Karpas-422 (cell line): ENCODE results near the gene ACP2. TPM values are rescaled to one million over a fixed set of nuclear protein-coding genes. Genes with fewer than 3 reads are reported as not detected.
"Not testable (repeated sequence)": the region's sequence is repeated elsewhere in the genome, so short reads cannot be mapped to it uniquely, and the experiment has no call there.

Experiments used
- DNase-seq: peaks from one replicate; pipeline ENCODE4 v3.0.0-alpha.2; 2015
- H2AFZ ChIP-seq: fragments of 200-600 bp; sonication (generic); 2 replicates; pipeline ENCODE4 v1.6.1; 2014; ENCODE audit warnings: antibody characterized with exemption, low read length, mixed read lengths
- H3K27ac ChIP-seq: fragments of 200-600 bp; sonication (generic); 2 replicates; pipeline ENCODE4 v1.5.1; 2014; ENCODE audit warnings: mild to moderate bottlenecking, low read length, moderate library complexity
- H3K27me3 ChIP-seq: fragments of 200-600 bp; sonication (generic); 2 replicates; pipeline ENCODE4 v1.6.1; 2014; ENCODE audit warnings: low read length, mixed read lengths
- H3K36me3 ChIP-seq: fragments of 200-600 bp; sonication (generic); 2 replicates; pipeline ENCODE4 v1.6.1; 2014; ENCODE audit warnings: low read length, mixed read lengths; ENCODE audit not compliant: insufficient read depth
- H3K4me1 ChIP-seq: fragments of 200-600 bp; sonication (generic); 2 replicates; pipeline ENCODE4 v1.6.1; 2014; ENCODE audit warnings: mild to moderate bottlenecking, low read length, mixed read lengths
- H3K4me2 ChIP-seq: fragments of 200-600 bp; sonication (generic); 2 replicates; pipeline ENCODE4 v1.6.1; 2014; ENCODE audit warnings: low read length, low read depth, mild to moderate bottlenecking; ENCODE audit not compliant: poor library complexity, severe bottlenecking
- H3K4me3 ChIP-seq: fragments of 200-600 bp; sonication (generic); 2 replicates; pipeline ENCODE4 v1.5.1; 2014; ENCODE audit warnings: mild to moderate bottlenecking, antibody characterized with exemption, low read length, mixed read lengths
- H3K79me2 ChIP-seq: fragments of 200-600 bp; sonication (generic); 2 replicates; pipeline ENCODE4 v1.6.1; 2014; ENCODE audit warnings: mild to moderate bottlenecking, low read length, mixed read lengths
- H3K9ac ChIP-seq: fragments of 200-600 bp; sonication (generic); 2 replicates; pipeline ENCODE4 v1.6.0; 2014; ENCODE audit warnings: low read length
- H3K9me2 ChIP-seq: fragments of 200-600 bp; sonication (generic), shearing (Covaris generic); replicated peaks from 2 replicates; pipeline ENCODE4 v1.6.0; 2014; ENCODE audit warnings: mild to moderate bottlenecking, low read length, moderate library complexity; ENCODE audit not compliant: insufficient read depth
- H3K9me3 ChIP-seq: fragments of 300-700, 200-600 bp; sonication (generic); 2 replicates; pipeline ENCODE4 v1.6.1; 2014; ENCODE audit warnings: low read length, mixed read lengths
- H4K20me1 ChIP-seq: fragments of 200-600 bp; sonication (generic); 2 replicates; pipeline ENCODE4 v1.6.1; 2014; ENCODE audit warnings: mild to moderate bottlenecking, antibody characterized with exemption, low read length, low read depth; ENCODE audit not compliant: insufficient read depth
- total RNA-seq: library from RNA; depleted of rRNA; stranded (reverse); fragments of >200 nt; shearing (Covaris generic); gene quantifications from 2 replicates; pipeline ENCODE4 v1.2.3, GENCODE V29; 2014; ENCODE audit warnings: low replicate concordance; rRNA removed

ACP2 gene
- total RNA-seq, 1 experiment from 2014 or later: 20.7 TPM

DNA sequence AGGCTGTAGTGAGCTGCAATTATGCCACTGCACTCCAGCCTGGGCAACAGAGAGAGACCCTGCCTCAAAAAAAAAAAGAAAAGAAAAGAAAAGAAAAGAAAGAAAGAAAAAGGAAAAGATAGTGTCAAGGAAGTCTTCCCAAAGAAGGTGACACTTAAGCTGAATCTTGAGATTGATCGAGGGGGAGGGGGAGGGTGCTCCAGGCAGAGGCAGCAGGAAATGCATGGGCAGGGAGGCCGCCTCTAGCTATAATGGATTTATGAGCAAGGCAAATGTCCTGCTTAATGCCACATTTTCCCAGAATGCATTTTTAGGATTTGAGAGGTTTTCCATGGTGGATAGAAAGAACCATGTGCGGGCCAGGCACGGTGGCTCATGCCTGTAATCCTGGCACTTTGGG is 47.6 kb downstream of the ACP2 start:
- no peaks in the 10 kb centered on the region for H3K9me3 ChIP-seq
- no peaks in the 10 kb centered on the region for H3K27me3 ChIP-seq
- H3K9me2 ChIP-seq: no peaks in the 10 kb centered on the region
- no peaks in the 10 kb centered on the region for H3K36me3 ChIP-seq
- H3K4me1 ChIP-seq: no peaks in the 10 kb centered on the region
- H3K4me2 ChIP-seq: no peak overlapping the region
- DNase-seq: no peak
- no peak overlapping the region for H2AFZ ChIP-seq
- no peaks in the 10 kb centered on the region for H3K79me2 ChIP-seq
- H3K27ac ChIP-seq: no peak overlapping the region
- no peak overlapping the region for H3K9ac ChIP-seq
- no peak overlapping the region for H3K4me3 ChIP-seq
- H4K20me1 ChIP-seq: no peaks in the 10 kb centered on the region

DNA sequence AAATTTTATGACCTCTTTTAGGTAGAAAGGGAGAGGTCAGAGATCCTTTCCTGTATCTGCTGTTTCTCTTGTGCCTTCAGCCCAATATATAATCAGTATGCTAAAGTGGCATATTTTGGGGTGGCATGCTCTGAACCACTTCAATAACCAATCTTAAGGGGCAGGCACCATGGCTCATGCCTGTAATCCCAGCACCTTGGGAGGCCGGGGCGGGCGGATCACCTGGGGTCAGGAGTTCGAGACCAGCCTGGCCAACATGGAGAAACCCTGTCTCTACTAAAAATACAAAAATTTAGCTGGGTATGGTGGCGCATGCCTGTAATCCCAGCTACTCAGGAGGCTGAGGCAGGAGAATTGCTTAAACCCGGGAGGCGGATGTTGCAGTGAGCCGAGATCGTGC is 50.5 kb downstream of the ACP2 start:
- H3K79me2 ChIP-seq, H3K4me2 ChIP-seq, DNase-seq, H4K20me1 ChIP-seq, H2AFZ ChIP-seq, H3K9ac ChIP-seq, H3K27ac ChIP-seq, H3K4me3 ChIP-seq, H3K4me1 ChIP-seq, H3K27me3 ChIP-seq, H3K9me3 ChIP-seq, H3K36me3 ChIP-seq, H3K9me2 ChIP-seq: not testable (repeated sequence)

DNA sequence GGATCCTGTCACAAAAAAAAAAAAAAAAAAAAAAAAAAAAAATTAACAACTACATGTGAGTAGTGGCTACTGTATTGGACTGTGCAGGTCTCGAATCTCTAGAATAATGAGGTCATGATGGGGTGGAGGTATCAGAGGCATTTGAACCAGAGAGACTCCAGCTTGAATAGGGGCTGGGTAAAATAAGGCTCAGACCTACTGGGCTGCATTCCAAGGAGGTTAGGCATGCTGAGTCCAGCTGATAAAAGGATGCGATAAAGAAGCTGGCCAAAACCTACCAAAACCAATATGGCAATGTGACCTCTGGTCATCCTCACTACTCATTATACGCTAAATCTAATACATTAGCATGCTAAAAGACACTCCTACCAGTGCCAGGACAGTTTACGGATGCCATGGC is 56.5 kb downstream of the ACP2 start:
- H3K4me2 ChIP-seq: no peak overlapping the region

DNA sequence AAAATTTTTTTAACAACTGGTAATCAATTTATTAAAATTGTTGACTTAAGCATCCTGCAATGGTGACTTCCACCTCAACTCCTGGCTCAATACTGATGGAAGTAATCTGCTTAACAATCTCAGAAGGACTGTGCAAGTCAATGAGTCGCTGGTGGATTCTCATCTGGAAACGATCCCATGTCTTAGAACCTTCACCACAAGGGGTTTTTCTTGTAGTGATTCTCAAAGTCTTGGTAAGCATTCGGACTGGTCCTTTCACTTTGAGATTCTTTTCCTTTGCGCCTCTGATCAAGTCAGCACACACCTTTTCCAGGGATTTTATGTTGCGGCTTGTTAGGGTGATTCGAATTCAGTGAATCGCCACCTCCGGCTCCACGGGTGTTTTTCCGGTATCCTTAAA is 57.5 kb downstream of the ACP2 start:
- not testable (repeated sequence) for H3K9me2 ChIP-seq, H3K79me2 ChIP-seq, H3K27ac ChIP-seq, H3K36me3 ChIP-seq, H3K9me3 ChIP-seq, H4K20me1 ChIP-seq, H3K4me2 ChIP-seq, H3K4me3 ChIP-seq, H2AFZ ChIP-seq, H3K27me3 ChIP-seq, H3K9ac ChIP-seq, DNase-seq
- H3K4me1 ChIP-seq: peaks cover 15% of the 10 kb centered on the region

More for the DNA sequence above, 56.5 kb downstream of the ACP2 start:
- Histone ChIP-seq H3K36me3 (no peaks in the 10 kb centered on the region), H3K27me3 (no peaks in the 10 kb centered on the region), H3K9me3 (no peaks in the 10 kb centered on the region), H3K4me1 (peaks cover 6% of the 10 kb centered on the region), H3K27ac (no peak overlapping the region), H3K9me2 (no peaks in the 10 kb centered on the region), H3K4me3 (no peak overlapping the region), H2AFZ (no peak overlapping the region), H3K79me2 (no peaks in the 10 kb centered on the region), H3K9ac (no peak overlapping the region), H4K20me1 (no peaks in the 10 kb centered on the region)
- no peak for DNase-seq

Other genes with a start within 250 kb of the ACP2 start
- gene ARFGAP2, start 71.9 kb downstream of the ACP2 start, total RNA-seq: 68.6 and 139 TPM in 2 replicates
- gene PACSIN3, start 62.4 kb downstream of the ACP2 start, total RNA-seq: 1.1 and 5.9 TPM in 2 replicates
- gene DDB2, start 33.8 kb downstream of the ACP2 start, total RNA-seq: 21.1 and 26.4 TPM in 2 replicates
- 6.9 and 15.8 TPM in 2 replicates for gene NR1H3, start 9.2 kb upstream of the ACP2 start, total RNA-seq
- 31.2 and 53.5 TPM in 2 replicates for gene MADD, start 21.3 kb upstream of the ACP2 start, total RNA-seq
- 0.67 and 0.72 TPM in 2 replicates for gene MYBPC3, start 103.9 kb upstream of the ACP2 start, total RNA-seq
- gene SPI1, start 129.7 kb upstream of the ACP2 start, total RNA-seq: 114 and 198 TPM in 2 replicates
- gene SLC39A13, start 159.8 kb upstream of the ACP2 start, total RNA-seq: 24.9 and 32.8 TPM in 2 replicates
- 40.6 and 119 TPM in 2 replicates for gene PSMC3, start 177.6 kb upstream of the ACP2 start, total RNA-seq
- 0.52 and 4.5 TPM in 2 replicates for gene RAPSN, start 200.3 kb upstream of the ACP2 start, total RNA-seq